Nephron (organoid): ENCODE measurements around the gene NECTIN2.
A peak's percentile ranks its signal among the peaks of the same experiment; 100 is the strongest.

Experiments
- H3K27ac Mint-ChIP-seq, 3 experiments: 2 replicates each; pipeline ENCODE4 v1.8.0; 2020; ENCODE audit warnings: mixed read lengths in 3 of 3, mild to moderate bottlenecking in 2 of 3, moderate library complexity in 1 of 3
- H3K27me3 Mint-ChIP-seq: 2 replicates; pipeline ENCODE4 v1.8.0; 2021; ENCODE audit warnings: low read depth, mild to moderate bottlenecking, moderate library complexity, mixed read lengths
- H3K36me3 Mint-ChIP-seq: 2 replicates; pipeline ENCODE4 v1.8.0; 2020; ENCODE audit warnings: low read depth, mixed read lengths
- H3K4me1 Mint-ChIP-seq: 2 replicates; pipeline ENCODE4 v1.8.0; 2020; ENCODE audit warnings: mixed read lengths
- H3K4me3 Mint-ChIP-seq, 3 experiments: 2 replicates each; pipeline ENCODE4 v1.8.0; 2020; ENCODE audit warnings: mild to moderate bottlenecking in 3 of 3, mixed read lengths in 3 of 3, moderate library complexity in 2 of 3
- H3K9me3 Mint-ChIP-seq: 2 replicates; pipeline ENCODE4 v1.8.0; 2020; ENCODE audit warnings: mixed read lengths
- TF ChIP-seq, protein P1 (sequence below), 3 experiments: fragments of 200-600 bp; sonication (generic); IDR thresholded peaks; one replicate each; pipeline ENCODE4 v1.5.0; 2021; ENCODE audit warnings: antibody characterized with exemption in 3 of 3; ENCODE audit not compliant: unreplicated experiment in 3 of 3

NECTIN2 gene

DNA sequence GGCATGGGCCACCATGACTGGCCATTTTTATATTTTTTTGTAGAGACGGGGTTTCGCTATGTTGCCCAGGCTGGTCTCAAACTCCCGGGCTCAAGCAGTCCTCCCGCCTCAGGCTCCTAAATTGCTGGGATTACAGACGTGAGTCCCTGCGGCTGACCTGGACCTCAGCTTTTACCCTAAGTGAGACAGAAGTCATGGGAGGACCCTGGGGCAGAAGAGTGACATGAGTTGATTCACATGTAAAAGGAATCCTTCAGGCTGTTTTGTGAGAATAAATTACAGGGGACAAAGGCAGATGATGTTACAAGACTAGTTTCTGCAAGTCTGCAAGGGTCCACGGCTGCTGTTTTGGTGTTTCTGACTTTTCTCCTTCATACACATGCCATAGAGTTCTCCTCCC lies 39.8 kb upstream of the NECTIN2 start:
- Mint-ChIP-seq H3K4me3 (peak overlapping the region in 2 of 3 experiments; percentile 16 to 39), H3K27ac (peak overlapping the region; percentile 95 to 99 (median 95)), H3K27me3 (peaks cover 4% of the 10 kb centered on the region), H3K4me1 (peaks cover 40% of the 10 kb centered on the region), H3K36me3 (peaks cover 3% of the 10 kb centered on the region), H3K9me3 (no peaks in the 10 kb centered on the region)
- TF ChIP-seq, protein P1, sequence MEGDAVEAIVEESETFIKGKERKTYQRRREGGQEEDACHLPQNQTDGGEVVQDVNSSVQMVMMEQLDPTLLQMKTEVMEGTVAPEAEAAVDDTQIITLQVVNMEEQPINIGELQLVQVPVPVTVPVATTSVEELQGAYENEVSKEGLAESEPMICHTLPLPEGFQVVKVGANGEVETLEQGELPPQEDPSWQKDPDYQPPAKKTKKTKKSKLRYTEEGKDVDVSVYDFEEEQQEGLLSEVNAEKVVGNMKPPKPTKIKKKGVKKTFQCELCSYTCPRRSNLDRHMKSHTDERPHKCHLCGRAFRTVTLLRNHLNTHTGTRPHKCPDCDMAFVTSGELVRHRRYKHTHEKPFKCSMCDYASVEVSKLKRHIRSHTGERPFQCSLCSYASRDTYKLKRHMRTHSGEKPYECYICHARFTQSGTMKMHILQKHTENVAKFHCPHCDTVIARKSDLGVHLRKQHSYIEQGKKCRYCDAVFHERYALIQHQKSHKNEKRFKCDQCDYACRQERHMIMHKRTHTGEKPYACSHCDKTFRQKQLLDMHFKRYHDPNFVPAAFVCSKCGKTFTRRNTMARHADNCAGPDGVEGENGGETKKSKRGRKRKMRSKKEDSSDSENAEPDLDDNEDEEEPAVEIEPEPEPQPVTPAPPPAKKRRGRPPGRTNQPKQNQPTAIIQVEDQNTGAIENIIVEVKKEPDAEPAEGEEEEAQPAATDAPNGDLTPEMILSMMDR (IDR thresholded peaks at IDR 0.05; ENCODE audit: unreplicated experiment in 3 of 3), result no peak

DNA sequence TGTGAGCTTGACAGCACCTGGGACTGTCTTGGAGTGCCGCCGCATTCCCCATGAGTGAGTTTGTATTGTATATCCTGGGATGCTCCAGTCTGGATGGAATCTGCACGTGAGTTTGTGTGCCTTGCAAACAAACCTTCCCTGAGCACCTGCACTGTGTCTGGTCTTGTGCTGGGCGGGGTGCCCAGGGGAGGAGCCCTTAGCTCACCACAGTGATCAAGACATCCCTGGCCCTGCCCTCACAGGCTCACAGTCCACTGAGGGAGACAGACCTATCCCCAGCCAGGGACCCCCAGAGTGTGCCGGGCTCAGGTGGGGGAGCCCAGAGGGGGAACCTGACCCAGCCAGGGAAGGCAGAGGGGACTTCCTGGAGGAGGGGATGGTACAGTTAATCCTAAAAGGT lies 38.9 kb upstream of the NECTIN2 start:
- TF ChIP-seq, protein P1 (IDR thresholded peaks at IDR 0.05; ENCODE audit: unreplicated experiment in 3 of 3), result no peak
- peaks cover 4% of the 10 kb centered on the region for H3K27me3 Mint-ChIP-seq
- H3K36me3 Mint-ChIP-seq, result peaks cover 7% of the 10 kb centered on the region
- no peaks in the 10 kb centered on the region for H3K9me3 Mint-ChIP-seq
- H3K27ac Mint-ChIP-seq, result peak overlapping the region; percentile 95 to 99 (median 95)
- peaks cover 45% of the 10 kb centered on the region for H3K4me1 Mint-ChIP-seq
- H3K4me3 Mint-ChIP-seq, result peak overlapping the region in 1 of 3 experiments; percentile 13

DNA sequence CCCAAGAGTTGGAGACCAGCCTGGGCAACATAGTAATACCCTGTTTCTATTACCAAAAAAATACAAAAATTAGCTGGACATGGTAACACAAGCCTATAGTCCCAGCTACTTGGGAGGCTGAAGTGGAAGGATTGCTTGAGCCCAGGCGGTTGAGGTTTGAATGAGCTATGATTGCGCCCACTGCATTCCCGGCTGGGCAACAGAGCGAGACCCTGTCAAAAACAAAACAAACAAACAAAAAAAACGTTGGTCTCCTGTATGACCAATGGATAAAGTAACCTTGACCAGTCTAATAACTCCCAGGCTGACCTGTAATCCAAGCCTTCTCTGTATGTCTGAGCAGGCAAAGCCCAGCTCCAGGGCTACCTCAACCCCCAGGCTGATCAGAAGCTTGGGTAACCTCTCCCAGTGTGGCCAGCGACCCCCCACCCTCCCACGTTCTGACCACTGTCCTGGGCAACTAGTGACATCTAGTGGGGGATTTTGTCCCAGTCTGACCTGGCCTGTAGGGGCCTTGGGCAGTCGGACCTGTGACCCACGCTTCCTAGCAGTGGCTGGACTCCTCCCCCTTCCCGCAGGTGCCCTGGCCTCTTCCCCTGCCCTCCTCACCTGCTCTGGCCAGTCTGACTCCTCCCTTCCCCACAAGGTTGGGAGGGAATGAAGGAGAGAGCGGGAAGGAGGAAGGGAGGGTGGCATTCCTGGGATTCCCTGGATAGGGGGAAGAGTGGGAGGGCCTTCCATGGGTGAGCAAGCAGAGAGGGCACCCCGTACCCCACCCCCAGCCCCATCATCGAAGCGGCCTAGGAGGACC lies 38.2 kb upstream of the NECTIN2 start:
- peaks cover 45% of the 10 kb centered on the region for H3K4me1 Mint-ChIP-seq
- peaks cover 7% of the 10 kb centered on the region for H3K36me3 Mint-ChIP-seq
- H3K27me3 Mint-ChIP-seq, result no peaks in the 10 kb centered on the region
- H3K27ac Mint-ChIP-seq, result peak overlapping the region; percentile 95 to 99 (median 95)
- TF ChIP-seq, protein P1 (IDR thresholded peaks at IDR 0.05; ENCODE audit: unreplicated experiment in 3 of 3), result peak; percentile 26 to 52 (median 34)
- no peaks in the 10 kb centered on the region for H3K9me3 Mint-ChIP-seq
- peak overlapping the region; percentile 86 to 88 (median 88) for H3K4me3 Mint-ChIP-seq

DNA sequence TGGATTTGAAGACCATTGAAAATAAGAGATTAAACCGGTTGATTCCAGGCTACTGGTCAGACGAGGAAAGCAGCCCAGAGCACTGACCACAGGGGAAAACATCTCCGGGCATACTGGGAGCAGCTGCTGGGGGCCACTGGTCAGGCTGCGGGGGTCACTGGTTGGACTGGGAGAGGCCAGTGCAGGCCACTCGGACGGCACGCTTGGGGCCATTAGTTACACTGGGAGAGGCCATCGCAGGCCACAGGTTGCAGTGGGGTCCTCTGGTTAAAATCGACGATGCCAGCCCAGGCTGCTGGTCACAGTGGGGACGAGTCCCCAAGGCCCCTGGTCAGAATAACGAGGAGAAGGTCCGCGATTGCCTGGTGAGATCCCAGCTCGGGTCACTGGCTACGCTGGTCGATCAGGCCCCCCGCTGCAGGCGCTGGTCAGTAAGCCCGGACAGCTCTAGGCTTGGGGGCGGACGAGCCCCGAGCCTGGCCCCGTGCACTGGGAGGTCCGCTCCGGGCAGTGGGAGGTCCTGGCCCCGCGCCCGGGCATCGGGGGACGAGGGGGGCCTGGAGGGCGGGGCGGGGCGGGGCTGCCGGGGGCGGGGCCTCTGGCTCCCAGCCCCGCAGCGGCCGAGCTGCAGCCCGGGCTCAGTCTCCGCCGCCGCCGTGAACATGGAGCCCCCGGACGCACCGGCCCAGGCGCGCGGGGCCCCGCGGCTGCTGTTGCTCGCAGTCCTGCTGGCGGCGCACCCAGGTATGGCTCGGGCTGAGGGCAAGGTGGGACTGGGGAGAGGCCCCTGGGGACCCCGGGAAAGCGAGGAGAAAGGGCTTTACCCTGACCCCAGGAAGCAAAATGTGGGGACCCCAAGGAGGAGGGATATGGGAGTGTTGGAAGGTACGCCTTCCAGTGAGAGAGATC lies 37.4 kb upstream of the NECTIN2 start, which contains the start of gene BCAM:
Gene BCAM, plus strand, starts transcription at position 641 of the 909 bp plus-strand sequence. Its CDS starts 22 bp downstream, at position 663.
- TF ChIP-seq, protein P1 (IDR thresholded peaks at IDR 0.05; ENCODE audit: unreplicated experiment in 3 of 3), result no peak
- H3K27ac Mint-ChIP-seq, result peak within 1 kb of the TSS; percentile 95 to 99 (median 95)
- no peaks in the 10 kb centered on the region for H3K27me3 Mint-ChIP-seq
- H3K4me3 Mint-ChIP-seq, result peak within 1 kb of the TSS; percentile 87 to 88 (median 88)
- H3K36me3 Mint-ChIP-seq, result peaks cover 10% of the 10 kb centered on the region
- H3K9me3 Mint-ChIP-seq, result no peaks in the 10 kb centered on the region
- peaks cover 48% of the 10 kb centered on the region for H3K4me1 Mint-ChIP-seq

DNA sequence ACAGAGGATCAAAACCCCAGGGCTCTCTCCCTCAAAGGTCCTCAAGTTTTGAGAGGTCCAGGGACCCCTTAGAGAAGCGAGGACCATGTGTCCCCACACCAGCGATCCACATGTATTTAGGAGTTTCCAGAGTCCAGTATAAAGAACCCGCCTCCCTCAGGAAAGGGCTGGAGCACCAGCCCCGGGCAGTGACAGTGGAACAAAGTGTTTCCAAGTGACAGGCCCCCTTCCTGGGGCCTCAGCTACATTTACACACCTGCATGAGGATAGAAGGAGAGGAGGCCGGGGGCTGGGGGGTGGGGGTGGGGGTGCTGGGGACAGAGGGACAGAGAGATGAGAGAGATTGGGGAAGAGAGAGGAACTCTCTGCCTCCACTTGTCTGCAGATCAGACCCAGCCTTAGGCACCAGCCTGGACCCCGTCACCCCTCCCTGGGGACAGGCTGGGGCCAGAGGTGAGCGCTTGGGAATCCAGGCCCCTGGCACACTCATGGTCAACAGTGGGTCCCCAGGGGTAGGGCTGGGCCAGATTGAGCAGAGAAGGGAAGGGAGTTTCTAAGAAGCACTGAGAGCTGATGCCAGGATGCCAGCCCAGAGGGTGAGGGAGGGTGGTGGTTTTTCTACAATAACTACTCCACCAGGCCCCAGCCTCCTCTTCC lies 36.4 kb upstream of the NECTIN2 start:
- peak overlapping the region; percentile 39 to 86 (median 51) for H3K27ac Mint-ChIP-seq
- TF ChIP-seq, protein P1 (IDR thresholded peaks at IDR 0.05; ENCODE audit: unreplicated experiment in 3 of 3), result no peak
- no peaks in the 10 kb centered on the region for H3K27me3 Mint-ChIP-seq
- H3K4me1 Mint-ChIP-seq, result peaks cover 56% of the 10 kb centered on the region
- H3K36me3 Mint-ChIP-seq, result peaks cover 18% of the 10 kb centered on the region
- H3K9me3 Mint-ChIP-seq, result no peaks in the 10 kb centered on the region
- H3K4me3 Mint-ChIP-seq, result peak overlapping the region; percentile 83 to 88 (median 87)
